Measurements from ENCODE around the gene CELF4. TPM values are rescaled to one million over a fixed set of nuclear protein-coding genes. Genes with fewer than 3 reads are reported as not detected.

CELF4 gene
- total RNA-seq, 1 experiment from 2014 or later: 0.40 TPM

- H3K27ac ChIP-seq (ENCODE audit: low read length): no peak overlapping the region
- POLR2A ChIA-PET (ENCODE audit: unreplicated experiment): no interaction called here
- no peak overlapping the region for H3K4me3 ChIP-seq (ENCODE audit: low read length)
- TF ChIP-seq EZH2phosphoT487 (IDR thresholded peaks at IDR 0.05; ENCODE audit: borderline replicate concordance, low read length): no peak
- TF ChIP-seq EZH2 (IDR thresholded peaks at IDR 0.05; ENCODE audit: low read length, unreplicated experiment): no peak
- no peak for TF ChIP-seq CTCF (conservative IDR thresholded peaks at IDR 0.05; ENCODE audit: low read depth, low read length)
- no peak overlapping the region for H2AFZ ChIP-seq (ENCODE audit: low read length)
- no peak overlapping the region for H3K4me2 ChIP-seq (ENCODE audit: low read length)
- H3K9me3 ChIP-seq (ENCODE audit: low read length): no peaks in the 10 kb centered on the region
- no peak overlapping the region for H3K9ac ChIP-seq (ENCODE audit: low read length)
- no peaks in the 10 kb centered on the region for H3F3A ChIP-seq (ENCODE audit: low read length, unreplicated experiment)
- no peaks in the 10 kb centered on the region for H4K20me1 ChIP-seq (ENCODE audit: low read length)
- no peaks in the 10 kb centered on the region for H3K4me1 ChIP-seq (ENCODE audit: insufficient read depth, low read length)
- ATAC-seq (no peak), DNase-seq (no peak)
- BruUV-seq (replicated peaks): no TSS peak
- no peaks in the 10 kb centered on the region for H3K36me3 ChIP-seq (ENCODE audit: low read depth, low read length)
- H3K79me2 ChIP-seq (ENCODE audit: low read length): no peaks in the 10 kb centered on the region
- intact Hi-C loops (cut with micrococcal nuclease): no loop called here
- H3K27me3 ChIP-seq (ENCODE audit: low read length): no peaks in the 10 kb centered on the region
- H3K9me2 ChIP-seq (replicated peaks; ENCODE audit: low read length): no peaks in the 10 kb centered on the region
- CTCF ChIA-PET: no interaction called here
These were observed 133.0 kb downstream of the CELF4 start for GRCh38 chr18:37432436-37433195.

- no peak for ATAC-seq
- H3K9ac ChIP-seq (ENCODE audit: low read length): no peak overlapping the region
- intact Hi-C loops (cut with micrococcal nuclease): no loop called here
- POLR2A ChIA-PET (ENCODE audit: unreplicated experiment): no interaction called here
- CTCF ChIA-PET: no interaction called here
- no peaks in the 10 kb centered on the region for H3F3A ChIP-seq (ENCODE audit: low read length, unreplicated experiment)
- no peaks in the 10 kb centered on the region for H3K27me3 ChIP-seq (ENCODE audit: low read length)
- no peak for TF ChIP-seq EZH2 (IDR thresholded peaks at IDR 0.05; ENCODE audit: low read length, unreplicated experiment)
- no peak for TF ChIP-seq CTCF (conservative IDR thresholded peaks at IDR 0.05; ENCODE audit: low read depth, low read length)
- no peak for TF ChIP-seq EZH2phosphoT487 (IDR thresholded peaks at IDR 0.05; ENCODE audit: borderline replicate concordance, low read length)
- no peak overlapping the region for H3K4me2 ChIP-seq (ENCODE audit: low read length)
- no peaks in the 10 kb centered on the region for H4K20me1 ChIP-seq (ENCODE audit: low read length)
- no peaks in the 10 kb centered on the region for H3K36me3 ChIP-seq (ENCODE audit: low read depth, low read length)
- no peak overlapping the region for H3K4me3 ChIP-seq (ENCODE audit: low read length)
- no peaks in the 10 kb centered on the region for H3K9me2 ChIP-seq (replicated peaks; ENCODE audit: low read length)
- H3K27ac ChIP-seq (ENCODE audit: low read length): no peak overlapping the region
- no TSS peak for BruUV-seq (replicated peaks)
- no peak overlapping the region for H2AFZ ChIP-seq (ENCODE audit: low read length)
- DNase-seq: no peak
- no peaks in the 10 kb centered on the region for H3K9me3 ChIP-seq (ENCODE audit: low read length)
- H3K79me2 ChIP-seq (ENCODE audit: low read length): no peaks in the 10 kb centered on the region
- no peaks in the 10 kb centered on the region for H3K4me1 ChIP-seq (ENCODE audit: insufficient read depth, low read length)
These were observed 135.1 kb downstream of the CELF4 start for GRCh38 chr18:37430357-37431076.

GRCh38 chr18:37429791-37430190 lies 135.8 kb downstream of the CELF4 start:
- Histone ChIP-seq H3K4me2 (ENCODE audit: low read length) (no peak overlapping the region), H2AFZ (ENCODE audit: low read length) (no peak overlapping the region), H3K79me2 (ENCODE audit: low read length) (no peaks in the 10 kb centered on the region), H3K9me2 (replicated peaks; ENCODE audit: low read length) (no peaks in the 10 kb centered on the region), H3K9me3 (ENCODE audit: low read length) (no peaks in the 10 kb centered on the region), H3K9ac (ENCODE audit: low read length) (no peak overlapping the region), H4K20me1 (ENCODE audit: low read length) (no peaks in the 10 kb centered on the region), H3K27me3 (ENCODE audit: low read length) (no peaks in the 10 kb centered on the region), H3F3A (ENCODE audit: low read length, unreplicated experiment) (no peaks in the 10 kb centered on the region), H3K4me3 (ENCODE audit: low read length) (no peak overlapping the region), H3K4me1 (ENCODE audit: insufficient read depth, low read length) (no peaks in the 10 kb centered on the region), H3K36me3 (ENCODE audit: low read depth, low read length) (no peaks in the 10 kb centered on the region), H3K27ac (ENCODE audit: low read length) (no peak overlapping the region)
- ATAC-seq: no peak
- ChIA-PET POLR2A (ENCODE audit: unreplicated experiment) (no interaction called here), CTCF (no interaction called here)
- no peak for TF ChIP-seq EZH2 (IDR thresholded peaks at IDR 0.05; ENCODE audit: low read length, unreplicated experiment)
- TF ChIP-seq EZH2phosphoT487 (IDR thresholded peaks at IDR 0.05; ENCODE audit: borderline replicate concordance, low read length): no peak
- no peak for TF ChIP-seq CTCF (conservative IDR thresholded peaks at IDR 0.05; ENCODE audit: low read depth, low read length)
- no TSS peak for BruUV-seq (replicated peaks)
- DNase-seq: no peak
- intact Hi-C loops (cut with micrococcal nuclease): no loop called here

All from PC-3 (cell line).